ENCODE measurements around the gene HIBADH.
A peak's percentile ranks its signal among the peaks of the same experiment; 100 is the strongest.
"Not testable (repeated sequence)": the region's sequence is repeated elsewhere in the genome, so short reads cannot be mapped to it uniquely, and the experiment has no call there.

HIBADH gene

DNA sequence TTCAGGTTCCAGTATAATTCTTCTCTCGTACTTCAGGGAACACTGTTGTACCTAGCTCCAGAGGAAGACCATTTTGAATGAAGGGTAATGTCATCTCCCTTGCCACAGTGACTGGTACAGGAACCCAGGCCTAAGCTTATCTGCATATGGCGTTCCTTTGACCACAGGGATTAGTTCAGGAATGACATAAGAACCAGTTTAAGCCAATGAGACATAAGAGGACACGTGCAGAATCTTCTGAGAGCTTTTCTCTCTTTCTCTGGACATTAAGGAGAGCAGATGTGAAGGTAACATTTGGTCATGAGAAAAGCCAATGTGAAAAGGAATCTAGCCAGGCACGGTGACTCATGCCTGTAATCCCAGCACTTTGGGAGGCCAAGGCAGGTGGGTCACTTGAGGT is 21.8 kb upstream of the HIBADH start:
- no peak for DNase-seq (ENCODE audit: low read depth)
- H3K4me3 ChIP-seq (ENCODE audit: low read length), result no peak overlapping the region
- TF ChIP-seq, protein P1, sequence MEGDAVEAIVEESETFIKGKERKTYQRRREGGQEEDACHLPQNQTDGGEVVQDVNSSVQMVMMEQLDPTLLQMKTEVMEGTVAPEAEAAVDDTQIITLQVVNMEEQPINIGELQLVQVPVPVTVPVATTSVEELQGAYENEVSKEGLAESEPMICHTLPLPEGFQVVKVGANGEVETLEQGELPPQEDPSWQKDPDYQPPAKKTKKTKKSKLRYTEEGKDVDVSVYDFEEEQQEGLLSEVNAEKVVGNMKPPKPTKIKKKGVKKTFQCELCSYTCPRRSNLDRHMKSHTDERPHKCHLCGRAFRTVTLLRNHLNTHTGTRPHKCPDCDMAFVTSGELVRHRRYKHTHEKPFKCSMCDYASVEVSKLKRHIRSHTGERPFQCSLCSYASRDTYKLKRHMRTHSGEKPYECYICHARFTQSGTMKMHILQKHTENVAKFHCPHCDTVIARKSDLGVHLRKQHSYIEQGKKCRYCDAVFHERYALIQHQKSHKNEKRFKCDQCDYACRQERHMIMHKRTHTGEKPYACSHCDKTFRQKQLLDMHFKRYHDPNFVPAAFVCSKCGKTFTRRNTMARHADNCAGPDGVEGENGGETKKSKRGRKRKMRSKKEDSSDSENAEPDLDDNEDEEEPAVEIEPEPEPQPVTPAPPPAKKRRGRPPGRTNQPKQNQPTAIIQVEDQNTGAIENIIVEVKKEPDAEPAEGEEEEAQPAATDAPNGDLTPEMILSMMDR (IDR thresholded peaks at IDR 0.05; ENCODE audit: insufficient read depth, low read depth, low read length, missing control alignments), result no peak

GRCh38 chr7:27680610-27681009 is 17.9 kb upstream of the HIBADH start:
- no peak for DNase-seq (ENCODE audit: low read depth)
- TF ChIP-seq, protein P1 (IDR thresholded peaks at IDR 0.05; ENCODE audit: insufficient read depth, low read depth, low read length, missing control alignments), result no peak
- H3K4me3 ChIP-seq (ENCODE audit: low read length), result no peak overlapping the region

DNA sequence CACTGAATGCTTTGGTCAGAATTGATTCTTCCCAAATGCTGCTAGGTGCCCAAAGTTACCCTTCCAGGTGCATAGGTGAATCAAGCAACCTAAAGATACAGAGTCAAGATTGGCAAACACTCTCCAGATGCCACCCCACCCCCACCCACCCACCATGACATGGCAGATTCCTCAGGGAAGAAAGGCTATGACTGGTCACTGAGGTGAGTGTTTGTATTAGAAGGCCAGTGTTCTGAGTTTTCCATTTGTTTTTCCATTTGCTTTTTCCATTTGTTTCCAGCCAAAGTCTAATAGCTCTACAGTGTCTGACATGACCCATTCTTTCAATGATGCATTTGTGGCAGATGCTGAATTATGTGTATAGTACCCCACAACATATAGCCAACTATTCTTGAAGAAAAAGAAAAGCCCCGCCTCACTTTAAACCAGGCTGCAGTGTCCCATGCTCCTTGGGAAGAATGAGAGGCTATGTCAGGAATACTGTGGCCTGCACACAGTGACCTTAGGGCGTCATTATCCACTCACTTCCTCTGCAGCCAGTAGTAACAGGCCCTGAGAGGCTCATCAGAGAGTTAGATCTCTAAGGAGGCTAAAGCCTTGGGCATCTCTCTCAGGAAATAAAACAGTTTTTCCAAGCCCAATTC is 16.1 kb upstream of the HIBADH start:
- TF ChIP-seq, protein P1 (IDR thresholded peaks at IDR 0.05; ENCODE audit: insufficient read depth, low read depth, low read length, missing control alignments), result no peak
- DNase-seq (ENCODE audit: low read depth), result peak; percentile 60
- H3K4me3 ChIP-seq (ENCODE audit: low read length), result no peak overlapping the region

GRCh38 chr7:27677912-27678612 is 15.4 kb upstream of the HIBADH start:
- DNase-seq (ENCODE audit: low read depth), result peak; percentile 93
- no peak overlapping the region for H3K4me3 ChIP-seq (ENCODE audit: low read length)

DNA sequence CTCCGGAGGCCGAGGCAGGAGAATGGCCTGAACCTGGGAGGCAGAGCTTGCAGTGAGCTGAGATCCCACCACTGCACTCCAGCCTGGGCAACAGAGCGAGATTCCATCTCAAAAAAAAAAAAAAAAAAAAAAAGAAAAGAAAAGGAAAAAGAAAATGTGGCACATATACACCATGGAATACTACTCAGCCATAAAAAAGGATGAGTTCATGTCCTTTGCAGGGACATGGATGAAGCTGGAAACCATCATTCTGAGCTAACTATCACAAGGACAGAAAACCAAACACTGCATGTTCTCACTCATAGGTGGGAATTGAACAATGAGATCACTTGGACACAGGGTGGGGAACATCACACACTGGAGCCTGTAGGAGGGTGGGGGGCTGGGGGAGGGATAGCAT is 11.4 kb upstream of the HIBADH start:
- H3K4me3 ChIP-seq (ENCODE audit: low read length); DNase-seq (ENCODE audit: low read depth): not testable (repeated sequence)

More at GRCh38 chr7:27677912-27678612, 15.4 kb upstream of the HIBADH start:
- TF ChIP-seq, protein P1 (IDR thresholded peaks at IDR 0.05; ENCODE audit: insufficient read depth, low read depth, low read length, missing control alignments), result no peak

DNA sequence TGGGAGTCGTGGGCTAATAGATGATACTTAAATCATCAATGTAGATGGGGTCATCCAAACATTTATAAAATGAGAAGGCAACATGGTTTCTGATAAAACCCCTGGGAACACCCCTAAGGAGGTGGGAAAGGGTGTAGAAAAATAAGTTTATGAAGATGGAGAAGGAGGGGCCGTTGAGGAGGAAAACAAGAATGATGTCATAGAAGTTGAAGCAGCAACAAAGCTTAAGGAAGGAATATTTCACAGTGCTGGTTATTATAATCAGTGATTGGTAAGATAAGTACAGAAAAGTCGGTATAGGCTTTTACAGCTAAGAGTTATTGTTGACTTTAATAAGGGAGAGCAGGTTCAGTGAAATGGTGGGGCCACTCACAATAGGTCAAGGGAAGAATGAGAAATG is 9.0 kb upstream of the HIBADH start:
- DNase-seq (ENCODE audit: low read depth), result no peak
- H3K4me3 ChIP-seq (ENCODE audit: low read length), result no peak overlapping the region
- TF ChIP-seq, protein P1 (IDR thresholded peaks at IDR 0.05; ENCODE audit: insufficient read depth, low read depth, low read length, missing control alignments), result no peak

- TF ChIP-seq, protein P1 (IDR thresholded peaks at IDR 0.05; ENCODE audit: insufficient read depth, low read depth, low read length, missing control alignments), result no peak
- no peak for DNase-seq (ENCODE audit: low read depth)
- H3K4me3 ChIP-seq (ENCODE audit: low read length), result no peak overlapping the region
Observed at GRCh38 chr7:27670676-27671075, 8.0 kb upstream of the HIBADH start.
